Astrocyte (in vitro differentiated cells and primary cell): ENCODE results near the gene IL4I1. TPM values are rescaled to one million over a fixed set of nuclear protein-coding genes. Genes with fewer than 3 reads are reported as not detected.

Experiments used
- DNase-seq: peaks from one replicate; pipeline ENCODE4 v3.0.0-alpha.2; 2010; ENCODE audit warnings: low read depth
- FAIRE-seq: peaks from 2 replicates; lab custom pipeline; 2011; peaks lifted over from hg19 to GRCh38; lab: Jason Lieb, UNC
- H2AFZ ChIP-seq: 2 replicates; pipeline ENCODE4 v1.6.0; 2012; ENCODE audit warnings: low read depth, low read length, inconsistent platforms
- H3K27ac ChIP-seq: 2 replicates; pipeline ENCODE4 v1.5.1; 2011; ENCODE audit warnings: low read depth, low read length, inconsistent platforms
- H3K27me3 ChIP-seq: 2 replicates; pipeline ENCODE4 v1.6.0; 2011; ENCODE audit warnings: low read length, inconsistent platforms; ENCODE audit not compliant: insufficient read depth
- H3K36me3 ChIP-seq: 2 replicates; pipeline ENCODE4 v1.5.1; 2011; ENCODE audit warnings: low read length, inconsistent platforms; ENCODE audit not compliant: insufficient read depth
- H3K4me1 ChIP-seq: 2 replicates; pipeline ENCODE4 v1.5.1; 2011; ENCODE audit warnings: low read length, inconsistent platforms; ENCODE audit not compliant: insufficient read depth
- H3K4me2 ChIP-seq: 2 replicates; pipeline ENCODE4 v1.6.0; 2012; ENCODE audit warnings: low read length, inconsistent platforms
- H3K4me3 ChIP-seq: 2 replicates; pipeline ENCODE4 v1.5.1; 2011; ENCODE audit warnings: low read depth, mild to moderate bottlenecking, low read length, inconsistent platforms; ENCODE audit not compliant: insufficient read depth
- H3K79me2 ChIP-seq: 2 replicates; pipeline ENCODE4 v1.6.0; 2012; ENCODE audit warnings: mild to moderate bottlenecking, low read length, inconsistent platforms; ENCODE audit not compliant: insufficient read depth
- H3K9ac ChIP-seq: 2 replicates; pipeline ENCODE4 v1.6.0; 2012; ENCODE audit warnings: mild to moderate bottlenecking, low read length, inconsistent platforms
- H3K9me3 ChIP-seq: 2 replicates; pipeline ENCODE4 v1.5.1; 2012; ENCODE audit warnings: low read depth, mild to moderate bottlenecking, low read length, inconsistent platforms; ENCODE audit not compliant: insufficient read depth
- H4K20me1 ChIP-seq: 2 replicates; pipeline ENCODE4 v1.6.0; 2012; ENCODE audit warnings: low read length, inconsistent platforms; ENCODE audit not compliant: insufficient read depth
- H3K27ac Mint-ChIP-seq: one replicate; pipeline ENCODE4 v1.8.0; 2021; ENCODE audit warnings: mild to moderate bottlenecking, mixed read lengths; ENCODE audit not compliant: unreplicated experiment
- H3K27me3 Mint-ChIP-seq: one replicate; pipeline ENCODE4 v1.8.0; 2021; ENCODE audit warnings: low read depth, mixed read lengths; ENCODE audit not compliant: unreplicated experiment
- H3K36me3 Mint-ChIP-seq: one replicate; pipeline ENCODE4 v1.8.0; 2021; ENCODE audit warnings: low read depth, mixed read lengths; ENCODE audit not compliant: unreplicated experiment
- H3K4me1 Mint-ChIP-seq: one replicate; pipeline ENCODE4 v1.8.0; 2021; ENCODE audit warnings: low read depth, mixed read lengths; ENCODE audit not compliant: unreplicated experiment
- H3K4me3 Mint-ChIP-seq: one replicate; pipeline ENCODE4 v1.8.0; 2021; ENCODE audit warnings: mild to moderate bottlenecking, moderate library complexity, mixed read lengths; ENCODE audit not compliant: unreplicated experiment
- H3K9me3 Mint-ChIP-seq: one replicate; pipeline ENCODE4 v1.8.0; 2021; ENCODE audit warnings: mild to moderate bottlenecking, mixed read lengths; ENCODE audit not compliant: unreplicated experiment
- EZH2 ChIP-seq: IDR thresholded peaks from 2 replicates; pipeline ENCODE4 v1.6.1; 2012; ENCODE audit warnings: mild to moderate bottlenecking, low read length, inconsistent platforms; ENCODE audit not compliant: insufficient read depth
- total RNA-seq: library from RNA; stranded (reverse); gene quantifications from 2 replicates; pipeline ENCODE4 v1.2.1, GENCODE V29; 2021
- TF ChIP-seq, protein P1 (sequence below): IDR thresholded peaks from 2 replicates; pipeline ENCODE4 v1.5.1; 2011; ENCODE audit warnings: low read depth, mild to moderate bottlenecking, inconsistent platforms, low read length, moderate library complexity; ENCODE audit not compliant: insufficient read depth

The IL4I1 gene
- total RNA-seq, 1 donor from 2014 or later = 0.27 TPM

DNA sequence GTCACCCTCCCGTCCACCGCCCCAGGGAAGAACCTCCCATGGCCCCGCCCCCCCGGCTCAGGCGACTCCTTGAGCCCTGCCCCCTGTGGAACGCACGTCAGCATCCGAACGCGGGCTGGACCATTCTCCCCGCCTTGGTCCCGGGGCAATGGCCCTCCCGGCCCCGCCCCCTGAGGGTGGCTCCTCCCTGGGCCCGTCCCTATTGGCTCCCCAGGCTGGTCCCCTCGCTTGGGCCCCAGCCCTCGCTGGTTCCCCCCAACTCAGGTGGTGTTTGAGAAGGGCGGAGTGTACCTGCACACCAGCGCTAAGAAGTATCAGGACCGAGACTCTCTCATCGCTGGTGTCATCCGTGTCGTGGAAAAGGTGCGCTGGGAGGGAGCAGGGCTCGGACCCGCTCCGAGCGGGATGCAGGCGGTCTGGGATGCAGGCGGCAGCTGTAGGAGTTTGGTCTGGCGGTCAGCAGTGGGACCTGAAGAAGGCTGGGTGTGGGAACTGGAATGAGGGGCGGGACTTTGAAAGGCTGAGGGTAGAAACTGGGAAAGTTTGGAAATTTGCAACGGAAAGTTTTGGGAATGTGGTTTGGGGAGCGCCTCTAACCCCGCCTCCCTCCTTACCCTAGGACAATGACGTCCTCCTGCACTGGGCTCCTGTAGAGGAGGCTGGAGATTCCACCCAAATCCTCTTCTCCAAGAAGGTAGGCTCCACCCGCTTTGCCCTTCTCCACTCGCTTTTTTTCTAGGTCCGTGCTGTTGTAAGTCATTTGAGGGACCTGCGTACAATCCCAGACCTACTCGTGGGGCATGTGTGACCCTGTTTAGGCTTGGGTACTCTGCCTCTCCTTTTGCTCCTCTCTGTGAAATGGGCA lies 18.6 kb downstream of the IL4I1 start:
- Histone ChIP-seq H3K27ac (peak overlapping the region; percentile 100), H3K9me3 (peaks cover 6% of the 10 kb centered on the region), H3K79me2 (peaks cover 41% of the 10 kb centered on the region), H3K36me3 (peaks cover 5% of the 10 kb centered on the region), H2AFZ (peak overlapping the region; percentile 84), H3K4me3 (peak overlapping the region; percentile 88), H3K4me1 (peaks cover 20% of the 10 kb centered on the region), H3K27me3 (no peaks in the 10 kb centered on the region), H3K4me2 (peak overlapping the region; percentile 93), H3K9ac (peak overlapping the region; percentile 99), H4K20me1 (peaks cover 5% of the 10 kb centered on the region)
- H3K27ac Mint-ChIP-seq = no peak overlapping the region
- H3K9me3 Mint-ChIP-seq = no peaks in the 10 kb centered on the region
- no peak overlapping the region for H3K4me3 Mint-ChIP-seq
- DNase-seq (peak; percentile 91), FAIRE-seq (no peak)
- H3K4me1 Mint-ChIP-seq = peaks cover 3% of the 10 kb centered on the region
- H3K27me3 Mint-ChIP-seq = no peaks in the 10 kb centered on the region
- TF ChIP-seq, protein P1, sequence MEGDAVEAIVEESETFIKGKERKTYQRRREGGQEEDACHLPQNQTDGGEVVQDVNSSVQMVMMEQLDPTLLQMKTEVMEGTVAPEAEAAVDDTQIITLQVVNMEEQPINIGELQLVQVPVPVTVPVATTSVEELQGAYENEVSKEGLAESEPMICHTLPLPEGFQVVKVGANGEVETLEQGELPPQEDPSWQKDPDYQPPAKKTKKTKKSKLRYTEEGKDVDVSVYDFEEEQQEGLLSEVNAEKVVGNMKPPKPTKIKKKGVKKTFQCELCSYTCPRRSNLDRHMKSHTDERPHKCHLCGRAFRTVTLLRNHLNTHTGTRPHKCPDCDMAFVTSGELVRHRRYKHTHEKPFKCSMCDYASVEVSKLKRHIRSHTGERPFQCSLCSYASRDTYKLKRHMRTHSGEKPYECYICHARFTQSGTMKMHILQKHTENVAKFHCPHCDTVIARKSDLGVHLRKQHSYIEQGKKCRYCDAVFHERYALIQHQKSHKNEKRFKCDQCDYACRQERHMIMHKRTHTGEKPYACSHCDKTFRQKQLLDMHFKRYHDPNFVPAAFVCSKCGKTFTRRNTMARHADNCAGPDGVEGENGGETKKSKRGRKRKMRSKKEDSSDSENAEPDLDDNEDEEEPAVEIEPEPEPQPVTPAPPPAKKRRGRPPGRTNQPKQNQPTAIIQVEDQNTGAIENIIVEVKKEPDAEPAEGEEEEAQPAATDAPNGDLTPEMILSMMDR = no peak
- no peak for TF ChIP-seq EZH2
- peaks cover 16% of the 10 kb centered on the region for H3K36me3 Mint-ChIP-seq

DNA sequence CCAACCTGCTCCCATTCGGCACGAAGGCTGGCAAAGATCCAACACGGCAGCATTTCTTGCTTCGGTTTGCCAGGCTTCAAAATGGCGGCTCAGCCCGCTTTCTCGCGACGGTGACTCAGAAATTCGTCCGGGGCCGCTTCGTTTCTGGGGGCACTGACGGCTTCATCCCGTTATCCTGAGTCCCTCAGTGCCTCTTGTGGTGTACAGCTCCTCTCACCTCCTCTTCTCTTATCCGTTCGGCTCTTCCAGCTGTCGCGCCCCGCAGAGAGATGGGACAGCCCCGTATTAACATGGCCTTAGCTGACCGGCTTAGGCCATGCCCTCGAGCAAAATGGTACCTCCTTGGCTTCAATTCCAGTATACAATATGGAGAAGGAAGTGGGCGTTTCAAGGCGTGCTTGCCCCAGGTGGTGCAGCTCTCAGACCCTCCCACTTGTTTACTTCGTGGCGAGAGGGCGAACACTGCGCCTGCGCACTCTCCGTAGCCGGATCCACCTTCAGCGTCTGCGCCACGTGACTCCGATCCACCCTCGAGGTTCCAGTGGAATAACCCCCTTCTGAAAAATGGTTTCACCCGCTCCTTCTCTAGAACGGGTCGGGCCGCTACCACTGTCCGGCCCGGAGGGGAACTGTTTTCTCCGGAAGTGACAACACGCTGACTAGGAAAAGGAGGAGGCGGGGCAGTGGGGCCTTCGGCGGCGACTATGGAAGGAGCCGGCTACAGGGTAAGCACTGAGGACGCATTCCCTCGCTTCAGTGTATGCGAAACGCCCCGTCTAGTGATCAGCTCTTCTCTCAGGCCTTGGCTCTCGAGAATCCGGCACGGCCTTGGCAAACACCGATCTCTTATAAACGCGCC lies 19.4 kb downstream of the IL4I1 start, which contains the start of the genes AKT1S1 and TBC1D17:
AKT1S1 (minus strand) TSS at position 336 of the 859 bp plus-strand sequence. CDS start 4,060 bp downstream, outside the sequence.
TBC1D17 (plus strand) TSS at position 683 of the 859 bp plus-strand sequence; CDS start at position 705, 22 bp downstream.
- peak; percentile 100 for DNase-seq
- no peak within 1 kb of the TSS for H3K4me3 Mint-ChIP-seq
- no peaks in the 10 kb centered on the region for H3K27me3 ChIP-seq
- FAIRE-seq = peak; percentile 97
- peaks cover 14% of the 10 kb centered on the region for H3K36me3 Mint-ChIP-seq
- H3K4me3 ChIP-seq = peak within 1 kb of the TSS; percentile 88
- H3K36me3 ChIP-seq = no peaks in the 10 kb centered on the region
- H3K9me3 Mint-ChIP-seq = no peaks in the 10 kb centered on the region
- H3K27ac Mint-ChIP-seq = no peak within 1 kb of the TSS
- H3K4me1 ChIP-seq = peaks cover 20% of the 10 kb centered on the region
- no peaks in the 10 kb centered on the region for H3K9me3 ChIP-seq
- H3K9ac ChIP-seq = peak within 1 kb of the TSS; percentile 99
- peak within 1 kb of the TSS; percentile 93 for H3K4me2 ChIP-seq
- H3K79me2 ChIP-seq = peaks cover 45% of the 10 kb centered on the region
- peak within 1 kb of the TSS; percentile 95 for H2AFZ ChIP-seq
- H3K27me3 Mint-ChIP-seq = no peaks in the 10 kb centered on the region
- H4K20me1 ChIP-seq = peaks cover 5% of the 10 kb centered on the region
- peak within 1 kb of the TSS; percentile 100 for H3K27ac ChIP-seq
- TF ChIP-seq EZH2 = no peak
- TF ChIP-seq, protein P1 = no peak
- peaks cover 3% of the 10 kb centered on the region for H3K4me1 Mint-ChIP-seq
